Measurements from ENCODE around the gene TGFBR3. TPM values are rescaled to one million over a fixed set of nuclear protein-coding genes. Genes with fewer than 3 reads are reported as not detected.

TGFBR3 gene
- total and polyA plus RNA-seq, 2 of the 8 experiments (the other 6 are each of a cell fraction or from before 2014, with no cell fraction given) = 2.0 to 6.1 TPM

DNA sequence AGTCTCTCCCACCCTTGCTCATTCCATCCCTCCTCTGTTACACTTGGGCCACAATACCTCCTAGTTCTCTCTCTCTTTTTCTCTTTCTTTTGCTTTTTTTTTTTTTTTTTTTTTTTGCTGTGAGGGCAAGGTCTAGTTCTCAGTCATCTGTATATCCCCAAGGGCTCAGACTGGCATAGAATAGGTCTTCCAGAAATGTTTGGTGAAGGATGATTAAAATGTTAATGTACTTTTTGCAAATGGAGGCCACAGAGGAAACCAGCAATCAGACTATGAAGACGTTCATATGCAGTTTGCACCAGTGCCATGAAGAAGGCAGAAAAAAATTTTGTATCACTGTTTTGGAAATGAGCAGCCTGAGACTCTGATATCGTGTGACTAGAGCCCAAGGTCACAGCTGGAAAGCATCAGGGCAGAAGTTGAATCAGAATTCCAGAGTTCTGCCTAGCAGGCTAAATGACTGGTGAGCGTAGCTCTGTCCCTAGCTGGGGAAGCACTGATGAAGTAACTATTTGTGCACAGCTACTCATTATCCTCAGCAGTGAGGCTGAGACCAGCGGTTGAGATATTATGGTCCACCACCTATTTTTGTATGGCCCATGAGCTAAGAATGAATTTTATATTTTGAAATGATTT is 186.5 kb downstream of the TGFBR3 start (continued):
- TF ChIP-seq MAFK (IDR thresholded peaks at IDR 0.05; ENCODE audit: low read depth, low read length) (no peak), KDM1A (IDR thresholded peaks at IDR 0.05; ENCODE audit: borderline replicate concordance, low read length) (no peak), SIRT6 (IDR thresholded peaks at IDR 0.05; ENCODE audit: low read length) (no peak), SP4 (IDR thresholded peaks at IDR 0.05; ENCODE audit: low read length) (no peak), TAF7 (optimal IDR thresholded peaks at IDR 0.05; ENCODE audit: borderline replicate concordance, low read depth, low read length) (no peak)

Measured in H1 (cell line).